PC-3 (cell line): Measurements from ENCODE around the gene TECPR2. TPM values are rescaled to one million over a fixed set of nuclear protein-coding genes. Genes with fewer than 3 reads are reported as not detected.

ENCODE experiments used
- ATAC-seq: fragments of 200-7000 bp; cut with Tn5 transposase; 2 replicates; pipeline ENCODE4 v1.9.1; 2020; ENCODE audit warnings: mild to moderate bottlenecking, moderate library complexity
- BruUV-seq: library from RNA; stranded (reverse); fragments of 400-500 nt; replicated peaks from 2 replicates; lab custom pipeline; 2021; lab: Mats Ljungman, UMichigan
- CTCF ChIA-PET: fragments of 300-600 bp; sonication (Branson Sonifier 250); formaldehyde crosslinking; loops from one replicate; lab custom pipeline; 2022; ENCODE audit warnings: antibody characterized with exemption; lab: Charles Lee
- POLR2A ChIA-PET: fragments of 300-600 bp; sonication (Branson Sonifier 250); formaldehyde crosslinking; loops from one replicate; lab custom pipeline; 2022; ENCODE audit warnings: antibody characterized with exemption; ENCODE audit not compliant: unreplicated experiment; lab: Charles Lee
- DNase-seq: peaks from one replicate; pipeline ENCODE4 v3.0.0-alpha.2; 2015
- H2AFZ ChIP-seq: fragments of 300-600 bp; sonication (generic); 2 replicates; pipeline ENCODE4 v1.6.0; 2016; ENCODE audit warnings: antibody characterized with exemption, low read length
- H3F3A ChIP-seq: fragments of 300-600 bp; sonication (generic); one replicate; pipeline ENCODE4 v1.6.0; 2017; ENCODE audit warnings: antibody characterized with exemption, low read length, control low read depth, mild to moderate bottlenecking; ENCODE audit not compliant: unreplicated experiment
- H3K27ac ChIP-seq: fragments of 300-600 bp; sonication (generic); 2 replicates; pipeline ENCODE4 v1.5.1; 2016; ENCODE audit warnings: mild to moderate bottlenecking, low read length
- H3K27me3 ChIP-seq: fragments of 300-600 bp; sonication (generic); 2 replicates; pipeline ENCODE4 v1.6.1; 2016; ENCODE audit warnings: low read length, mixed read lengths
- H3K36me3 ChIP-seq: fragments of 300-600 bp; sonication (generic); 2 replicates; pipeline ENCODE4 v1.6.1; 2016; ENCODE audit warnings: low read depth, mixed run types, low read length, mixed read lengths
- H3K4me1 ChIP-seq: fragments of 300-600 bp; sonication (generic); 2 replicates; pipeline ENCODE4 v1.5.1; 2016; ENCODE audit warnings: low read length; ENCODE audit not compliant: insufficient read depth
- H3K4me2 ChIP-seq: fragments of 300-600 bp; sonication (generic); 2 replicates; pipeline ENCODE4 v1.6.0; 2016; ENCODE audit warnings: low read length
- H3K4me3 ChIP-seq: fragments of 300-600 bp; sonication (generic); 2 replicates; pipeline ENCODE4 v1.5.1; 2016; ENCODE audit warnings: mild to moderate bottlenecking, low read length, mixed read lengths
- H3K79me2 ChIP-seq: fragments of 300-600 bp; sonication (generic); 2 replicates; pipeline ENCODE4 v1.6.1; 2017; ENCODE audit warnings: low read length, mixed read lengths
- H3K9ac ChIP-seq: fragments of 300-600 bp; sonication (generic); 2 replicates; pipeline ENCODE4 v1.6.0; 2016; ENCODE audit warnings: mild to moderate bottlenecking, low read length
- H3K9me2 ChIP-seq: fragments of 300-600 bp; sonication (generic); replicated peaks from 2 replicates; pipeline ENCODE4 v1.6.1; 2016; ENCODE audit warnings: mixed run types, low read length, mixed read lengths
- H3K9me3 ChIP-seq: fragments of 300-600 bp; sonication (generic); 2 replicates; pipeline ENCODE4 v1.6.1; 2016; ENCODE audit warnings: low read length, mixed read lengths
- H4K20me1 ChIP-seq: fragments of 300-600 bp; sonication (generic); 2 replicates; pipeline ENCODE4 v1.6.1; 2016; ENCODE audit warnings: low read length, mixed read lengths
- EZH2 ChIP-seq: fragments of 300-600 bp; sonication (generic); IDR thresholded peaks from one replicate; pipeline ENCODE4 v1.6.1; 2017; ENCODE audit warnings: antibody characterized with exemption, mild to moderate bottlenecking, low read length; ENCODE audit not compliant: unreplicated experiment
- EZH2phosphoT487 ChIP-seq: fragments of 300-600 bp; sonication (generic); IDR thresholded peaks from 2 replicates; pipeline ENCODE4 v1.6.1; 2018; ENCODE audit warnings: mild to moderate bottlenecking, antibody characterized with exemption, low read length, borderline replicate concordance
- intact Hi-C: fragments of 100-400 bp; cut with micrococcal nuclease; formaldehyde crosslinking; loops from 2 replicates; pipeline ENCODE4 v1.9.0; 2023
- total RNA-seq: library from RNA; depleted of rRNA; stranded (reverse); fragments of >200 nt; gene quantifications from 2 replicates; pipeline ENCODE4 v1.2.3, GENCODE V29; 2014
- TF ChIP-seq, protein P1 (sequence below): fragments of 300-600 bp; sonication (generic); conservative IDR thresholded peaks from 2 replicates; pipeline ENCODE4 v1.5.1; 2017; ENCODE audit warnings: antibody characterized with exemption, low read depth, mild to moderate bottlenecking, low read length

Gene TECPR2
- total RNA-seq, 1 experiment from 2014 or later: 15.7 TPM

DNA sequence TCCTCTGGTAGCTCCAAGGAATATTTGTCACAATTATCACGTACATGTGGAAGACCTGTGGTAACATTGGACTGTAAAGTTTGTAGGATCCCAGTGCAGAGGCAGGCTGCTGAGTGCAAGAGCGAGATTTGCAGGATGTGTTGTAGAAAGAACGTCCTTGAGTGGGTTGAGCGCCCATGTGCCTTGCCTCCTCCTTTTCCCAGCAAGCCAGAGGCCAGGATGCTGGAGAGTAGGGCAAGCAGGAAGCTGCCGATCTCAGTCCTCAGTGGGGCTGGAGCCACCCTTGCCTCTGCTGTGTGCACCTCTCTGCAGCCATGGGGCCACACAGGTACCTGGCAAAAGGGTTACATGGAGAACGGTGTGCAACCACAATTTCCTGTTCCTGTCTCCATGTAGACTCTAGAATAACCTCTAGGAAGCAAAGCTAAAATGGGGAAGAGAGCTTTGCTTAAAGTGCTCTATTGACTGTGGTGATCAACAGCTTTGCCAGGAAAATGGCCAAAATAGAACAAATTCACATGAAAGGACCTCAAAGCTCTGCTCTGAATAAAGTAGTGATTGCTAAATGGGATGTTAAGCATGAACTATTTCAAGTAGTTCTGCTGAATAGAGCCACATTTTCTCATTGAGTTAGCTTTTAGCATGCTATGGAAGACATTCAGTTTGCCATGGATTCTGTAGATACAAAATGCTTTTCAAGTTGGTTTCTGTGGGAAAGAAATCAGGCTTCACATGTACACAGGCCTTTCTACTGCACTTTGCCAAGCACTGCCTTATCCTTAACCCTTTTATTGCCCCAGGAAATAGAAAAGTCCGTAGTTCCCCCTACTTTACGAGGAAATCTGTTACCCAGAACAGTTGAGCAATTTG lies 109.4 kb downstream of the TECPR2 start:
- H3K9me3 ChIP-seq: no peaks in the 10 kb centered on the region
- no peaks in the 10 kb centered on the region for H3K27me3 ChIP-seq
- ChIA-PET POLR2A (no interaction called here), CTCF (no interaction called here)
- no peak overlapping the region for H3K4me3 ChIP-seq
- TF ChIP-seq EZH2phosphoT487 (no peak), EZH2 (no peak)
- TF ChIP-seq, protein P1, sequence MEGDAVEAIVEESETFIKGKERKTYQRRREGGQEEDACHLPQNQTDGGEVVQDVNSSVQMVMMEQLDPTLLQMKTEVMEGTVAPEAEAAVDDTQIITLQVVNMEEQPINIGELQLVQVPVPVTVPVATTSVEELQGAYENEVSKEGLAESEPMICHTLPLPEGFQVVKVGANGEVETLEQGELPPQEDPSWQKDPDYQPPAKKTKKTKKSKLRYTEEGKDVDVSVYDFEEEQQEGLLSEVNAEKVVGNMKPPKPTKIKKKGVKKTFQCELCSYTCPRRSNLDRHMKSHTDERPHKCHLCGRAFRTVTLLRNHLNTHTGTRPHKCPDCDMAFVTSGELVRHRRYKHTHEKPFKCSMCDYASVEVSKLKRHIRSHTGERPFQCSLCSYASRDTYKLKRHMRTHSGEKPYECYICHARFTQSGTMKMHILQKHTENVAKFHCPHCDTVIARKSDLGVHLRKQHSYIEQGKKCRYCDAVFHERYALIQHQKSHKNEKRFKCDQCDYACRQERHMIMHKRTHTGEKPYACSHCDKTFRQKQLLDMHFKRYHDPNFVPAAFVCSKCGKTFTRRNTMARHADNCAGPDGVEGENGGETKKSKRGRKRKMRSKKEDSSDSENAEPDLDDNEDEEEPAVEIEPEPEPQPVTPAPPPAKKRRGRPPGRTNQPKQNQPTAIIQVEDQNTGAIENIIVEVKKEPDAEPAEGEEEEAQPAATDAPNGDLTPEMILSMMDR: no peak
- intact Hi-C loops: no loop called here
- DNase-seq (no peak), ATAC-seq (no peak)
- no peak overlapping the region for H3K9ac ChIP-seq
- H3K27ac ChIP-seq: no peak overlapping the region
- H3K79me2 ChIP-seq: no peaks in the 10 kb centered on the region
- peaks cover 4% of the 10 kb centered on the region for H3F3A ChIP-seq
- H3K9me2 ChIP-seq: no peaks in the 10 kb centered on the region
- no peak overlapping the region for H3K4me2 ChIP-seq
- H3K4me1 ChIP-seq: peaks cover 18% of the 10 kb centered on the region
- H2AFZ ChIP-seq: no peak overlapping the region
- H4K20me1 ChIP-seq: no peaks in the 10 kb centered on the region
- no peaks in the 10 kb centered on the region for H3K36me3 ChIP-seq
- no TSS peak for BruUV-seq

DNA sequence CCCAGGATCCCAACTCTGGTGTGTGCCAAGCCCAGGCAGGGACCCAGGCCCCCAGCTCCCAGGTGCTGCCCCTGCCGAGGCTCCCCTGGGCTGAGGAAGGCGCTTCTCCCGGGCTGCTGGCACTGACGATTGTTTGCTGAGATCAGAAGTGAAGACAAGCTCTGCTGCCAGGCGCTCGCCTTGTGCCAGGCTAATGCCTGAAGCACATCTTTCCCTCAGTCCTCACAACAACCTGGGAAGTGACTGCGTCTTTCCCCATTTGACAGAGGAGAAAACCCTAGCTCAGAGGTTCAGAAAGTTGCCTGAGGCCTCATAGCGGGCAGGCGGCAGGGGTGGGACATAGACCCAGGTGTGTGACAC lies 110.0 kb downstream of the TECPR2 start:
- Histone ChIP-seq H3K79me2 (no peaks in the 10 kb centered on the region), H4K20me1 (no peaks in the 10 kb centered on the region), H3K9ac (no peak overlapping the region), H3K9me2 (no peaks in the 10 kb centered on the region), H3F3A (peaks cover 4% of the 10 kb centered on the region), H3K4me2 (no peak overlapping the region), H2AFZ (no peak overlapping the region), H3K27ac (no peak overlapping the region), H3K27me3 (no peaks in the 10 kb centered on the region), H3K4me1 (peaks cover 18% of the 10 kb centered on the region), H3K9me3 (no peaks in the 10 kb centered on the region), H3K4me3 (no peak overlapping the region), H3K36me3 (no peaks in the 10 kb centered on the region)
- ChIA-PET CTCF (no interaction called here), POLR2A (no interaction called here)
- TF ChIP-seq, protein P1: no peak
- TF ChIP-seq EZH2 (no peak), EZH2phosphoT487 (no peak)
- no TSS peak for BruUV-seq
- DNase-seq (no peak), ATAC-seq (no peak)
- intact Hi-C loops: no loop called here

DNA sequence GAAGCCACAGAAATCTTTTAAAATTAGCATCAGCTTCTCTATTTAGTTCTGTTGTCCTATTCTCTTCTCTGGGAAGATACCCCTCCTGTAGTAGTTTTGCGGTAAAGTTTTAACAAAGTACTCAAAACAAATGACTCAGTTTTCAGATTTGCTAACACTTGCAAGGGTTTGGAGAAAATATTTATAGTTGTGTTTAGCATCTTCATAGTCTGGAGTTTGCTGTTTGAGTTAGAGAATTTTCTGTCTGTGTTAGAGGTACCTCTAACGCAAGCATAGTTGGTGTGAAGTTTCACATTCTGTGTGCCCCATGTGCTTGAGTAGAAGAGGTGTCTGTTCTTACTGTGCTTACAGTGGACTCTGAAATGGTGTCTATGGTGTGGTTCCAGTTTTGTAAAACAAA lies 110.8 kb downstream of the TECPR2 start:
- POLR2A ChIA-PET: no interaction called here
- CTCF ChIA-PET: no interaction called here

More for the DNA sequence above, 110.8 kb downstream of the TECPR2 start:
- no peak overlapping the region for H3K9ac ChIP-seq
- no peaks in the 10 kb centered on the region for H3K79me2 ChIP-seq
- no peak overlapping the region for H3K4me2 ChIP-seq
- H4K20me1 ChIP-seq: no peaks in the 10 kb centered on the region
- DNase-seq (no peak), ATAC-seq (no peak)
- H3K27me3 ChIP-seq: no peaks in the 10 kb centered on the region
- no peaks in the 10 kb centered on the region for H3K36me3 ChIP-seq
- intact Hi-C loops: no loop called here
- TF ChIP-seq EZH2phosphoT487: no peak
- TF ChIP-seq, protein P1: no peak
- no peak for TF ChIP-seq EZH2
- H3K9me2 ChIP-seq: no peaks in the 10 kb centered on the region
- H3K9me3 ChIP-seq: no peaks in the 10 kb centered on the region
- no TSS peak for BruUV-seq
- H3K4me1 ChIP-seq: peaks cover 18% of the 10 kb centered on the region
- H2AFZ ChIP-seq: no peak overlapping the region
- peaks cover 4% of the 10 kb centered on the region for H3F3A ChIP-seq
- no peak overlapping the region for H3K4me3 ChIP-seq
- H3K27ac ChIP-seq: no peak overlapping the region
